Lower leg skin (tissue), 3 donors: Measurements from ENCODE around the gene AKR1C1.
"Not testable (repeated sequence)": the region's sequence is repeated elsewhere in the genome, so short reads cannot be mapped to it uniquely, and the experiment has no call there.

Experiments
- CTCF ChIP-seq, 3 donors: fragments of 450-650 bp; IDR thresholded peaks; one replicate each; pipeline ENCODE4 v1.5.1; 2016; ENCODE audit warnings: antibody characterized with exemption in 3 of 3, mild to moderate bottlenecking in 3 of 3, moderate library complexity in 2 of 3
- POLR2A ChIP-seq, 2 donors: fragments of 450-650 bp; IDR thresholded peaks; one replicate each; pipeline ENCODE4 v1.6.1; 2016 to 2017; ENCODE audit warnings: antibody characterized with exemption in 2 of 2, mild to moderate bottlenecking in 1 of 2, moderate library complexity in 1 of 2

GRCh38 chr10:4924482-4924881, 38.7 kb upstream of the AKR1C1 start:
- TF ChIP-seq CTCF, POLR2A (IDR thresholded peaks at IDR 0.05): not testable (repeated sequence)
